ENCODE measurements around the gene PDE1A. TPM values are rescaled to one million over a fixed set of nuclear protein-coding genes. Genes with fewer than 3 reads are reported as not detected.

The PDE1A gene
- total RNA-seq, 2 donors from 2014 or later: 4.1 to 6.0 TPM

DNA sequence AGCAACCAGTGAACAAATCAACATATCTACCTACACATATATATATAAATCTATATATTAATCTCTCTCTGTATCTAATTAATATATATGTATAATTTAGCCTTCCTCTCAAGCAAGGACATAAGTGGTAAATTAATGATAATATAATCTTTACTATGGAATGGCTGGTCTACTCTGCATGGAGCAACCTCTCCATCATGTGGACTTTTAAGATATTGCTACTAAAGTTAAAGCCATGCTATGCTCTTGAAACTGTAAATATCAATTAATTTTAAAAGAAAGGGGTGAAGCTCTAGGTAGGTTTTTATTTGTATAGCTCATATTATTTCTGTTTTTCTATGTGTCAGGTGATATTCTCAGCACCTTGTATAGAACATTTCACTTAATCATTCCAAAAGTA lies 294.2 kb downstream of the PDE1A start:
- intact Hi-C loops (cut with DNase I): no loop called here

DNA sequence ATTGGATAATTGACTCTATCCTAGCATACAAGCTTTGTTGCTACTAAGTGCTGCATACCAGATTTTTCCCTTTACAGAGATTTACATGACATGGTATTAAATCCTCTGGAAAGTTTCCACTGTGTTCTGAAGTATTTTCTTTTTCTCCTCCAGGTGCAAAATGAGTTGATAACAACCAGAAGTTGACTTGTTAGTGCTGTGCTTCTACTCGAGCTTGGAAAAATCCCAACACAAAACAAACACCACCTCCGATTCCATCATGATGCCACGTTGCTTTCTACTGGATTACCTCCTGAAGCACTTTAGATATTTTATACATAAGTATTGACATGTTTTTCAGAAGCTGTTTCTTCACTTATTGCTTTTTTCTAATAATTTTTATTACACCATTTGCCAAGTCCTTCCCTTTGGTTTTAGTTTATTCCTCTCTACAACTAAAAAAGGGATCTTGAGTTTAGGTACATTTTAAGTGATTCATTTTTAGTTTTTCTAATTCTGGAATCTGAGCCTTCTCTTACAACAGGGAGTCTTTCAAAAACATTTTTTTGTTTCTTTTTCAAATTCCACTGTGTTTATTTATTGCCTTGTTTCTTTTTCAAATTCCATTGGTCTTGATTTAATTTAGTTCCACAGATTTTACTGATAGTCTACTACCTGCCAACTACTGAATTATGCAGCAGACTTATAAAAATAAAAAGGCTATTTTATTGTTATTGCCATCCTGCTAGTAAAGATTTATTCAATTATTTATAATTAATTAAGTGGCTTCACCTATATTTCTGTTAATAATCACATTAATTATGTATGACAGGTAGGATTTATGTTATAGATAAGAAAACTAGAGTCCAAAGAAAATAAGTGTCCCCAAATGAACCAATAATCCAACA lies 297.8 kb downstream of the PDE1A start:
- intact Hi-C loops (cut with DNase I): no loop called here
- H3K4me1 ChIP-seq (replicated peaks): no peaks in the 10 kb centered on the region
- H3K4me3 ChIP-seq: no peak overlapping the region
- no peak for DNase-seq (ENCODE audit: low spot score)
- TF ChIP-seq, protein P1, sequence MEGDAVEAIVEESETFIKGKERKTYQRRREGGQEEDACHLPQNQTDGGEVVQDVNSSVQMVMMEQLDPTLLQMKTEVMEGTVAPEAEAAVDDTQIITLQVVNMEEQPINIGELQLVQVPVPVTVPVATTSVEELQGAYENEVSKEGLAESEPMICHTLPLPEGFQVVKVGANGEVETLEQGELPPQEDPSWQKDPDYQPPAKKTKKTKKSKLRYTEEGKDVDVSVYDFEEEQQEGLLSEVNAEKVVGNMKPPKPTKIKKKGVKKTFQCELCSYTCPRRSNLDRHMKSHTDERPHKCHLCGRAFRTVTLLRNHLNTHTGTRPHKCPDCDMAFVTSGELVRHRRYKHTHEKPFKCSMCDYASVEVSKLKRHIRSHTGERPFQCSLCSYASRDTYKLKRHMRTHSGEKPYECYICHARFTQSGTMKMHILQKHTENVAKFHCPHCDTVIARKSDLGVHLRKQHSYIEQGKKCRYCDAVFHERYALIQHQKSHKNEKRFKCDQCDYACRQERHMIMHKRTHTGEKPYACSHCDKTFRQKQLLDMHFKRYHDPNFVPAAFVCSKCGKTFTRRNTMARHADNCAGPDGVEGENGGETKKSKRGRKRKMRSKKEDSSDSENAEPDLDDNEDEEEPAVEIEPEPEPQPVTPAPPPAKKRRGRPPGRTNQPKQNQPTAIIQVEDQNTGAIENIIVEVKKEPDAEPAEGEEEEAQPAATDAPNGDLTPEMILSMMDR (IDR thresholded peaks at IDR 0.05): no peak
- no peak for TF ChIP-seq POLR2AphosphoS5 (IDR thresholded peaks at IDR 0.05)
- TF ChIP-seq POLR2A (IDR thresholded peaks at IDR 0.05): no peak
- H3K36me3 ChIP-seq: no peaks in the 10 kb centered on the region
- H3K9me3 ChIP-seq: no peaks in the 10 kb centered on the region
- WGBS: 17% methylated on average over 3 of the region's 3 CpGs
- H3K27ac ChIP-seq: no peak overlapping the region
- peaks cover 2% of the 10 kb centered on the region for H3K27me3 ChIP-seq (replicated peaks; ENCODE audit: insufficient read depth)

More for the DNA sequence above, 294.2 kb downstream of the PDE1A start:
- no peaks in the 10 kb centered on the region for H3K36me3 ChIP-seq
- H3K4me3 ChIP-seq: no peak overlapping the region
- H3K4me1 ChIP-seq (replicated peaks): no peaks in the 10 kb centered on the region
- no peak overlapping the region for H3K27ac ChIP-seq
- H3K9me3 ChIP-seq: no peaks in the 10 kb centered on the region
- DNase-seq (ENCODE audit: low spot score): no peak
- no peaks in the 10 kb centered on the region for H3K27me3 ChIP-seq (replicated peaks; ENCODE audit: insufficient read depth)
- no peak for TF ChIP-seq POLR2A (IDR thresholded peaks at IDR 0.05)
- TF ChIP-seq, protein P1 (IDR thresholded peaks at IDR 0.05): no peak
- TF ChIP-seq POLR2AphosphoS5 (IDR thresholded peaks at IDR 0.05): no peak

DNA sequence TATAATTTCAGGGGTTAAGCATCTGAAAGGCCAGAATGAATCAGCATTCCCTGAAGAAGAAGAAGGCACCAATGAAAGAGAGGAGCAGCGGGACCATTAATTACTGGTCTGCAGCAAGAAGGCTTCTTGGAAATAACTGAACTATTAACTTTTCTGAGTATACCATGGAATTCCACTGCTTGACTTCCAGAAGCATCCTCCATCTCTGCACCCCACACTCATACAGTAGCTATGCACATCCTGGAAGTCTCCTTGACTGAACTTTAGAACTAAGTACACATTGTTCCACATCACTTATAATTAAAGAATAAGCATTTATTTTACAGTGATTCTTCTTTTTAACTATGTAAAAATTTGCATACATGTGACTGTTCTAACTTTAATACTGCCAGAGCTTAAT lies 309.6 kb downstream of the PDE1A start:
- WGBS: 79% methylated on average over 1 of the region's 1 CpG
- Histone ChIP-seq H3K27ac (no peak overlapping the region), H3K36me3 (no peaks in the 10 kb centered on the region), H3K4me3 (no peak overlapping the region), H3K4me1 (replicated peaks) (no peaks in the 10 kb centered on the region), H3K27me3 (replicated peaks; ENCODE audit: insufficient read depth) (no peaks in the 10 kb centered on the region), H3K9me3 (no peaks in the 10 kb centered on the region)
- intact Hi-C loops (cut with DNase I): no loop called here
- no peak for DNase-seq (ENCODE audit: low spot score)
- TF ChIP-seq, protein P1 (IDR thresholded peaks at IDR 0.05): no peak
- TF ChIP-seq POLR2AphosphoS5 (IDR thresholded peaks at IDR 0.05): no peak
- no peak for TF ChIP-seq POLR2A (IDR thresholded peaks at IDR 0.05)

DNA sequence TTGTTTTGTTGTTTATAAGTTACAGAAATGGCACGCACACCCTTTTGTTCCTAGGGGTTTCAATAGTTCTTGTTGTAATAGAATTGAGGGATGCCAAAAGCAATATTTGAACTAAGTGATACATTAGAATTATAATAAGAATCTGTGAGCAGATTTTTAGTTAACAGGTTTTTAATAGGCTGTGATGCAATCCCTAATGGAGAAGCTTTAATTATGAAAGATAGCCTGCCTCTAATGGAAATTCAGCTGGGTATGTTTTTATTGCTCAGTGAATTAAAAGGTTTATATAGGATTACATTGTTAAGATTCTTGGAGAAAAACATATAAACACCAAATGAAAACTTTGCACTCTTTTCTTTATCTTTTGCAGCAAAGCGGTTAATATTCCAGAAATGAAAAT lies 310.1 kb downstream of the PDE1A start:
- WGBS: 75% methylated on average over 2 of the region's 2 CpGs
- H3K36me3 ChIP-seq: no peaks in the 10 kb centered on the region
- H3K27me3 ChIP-seq (replicated peaks; ENCODE audit: insufficient read depth): no peaks in the 10 kb centered on the region
- no peaks in the 10 kb centered on the region for H3K4me1 ChIP-seq (replicated peaks)
- no peak for DNase-seq (ENCODE audit: low spot score)
- intact Hi-C loops (cut with DNase I): no loop called here
- H3K9me3 ChIP-seq: no peaks in the 10 kb centered on the region
- H3K4me3 ChIP-seq: no peak overlapping the region
- no peak for TF ChIP-seq POLR2A (IDR thresholded peaks at IDR 0.05)
- TF ChIP-seq, protein P1 (IDR thresholded peaks at IDR 0.05): no peak
- TF ChIP-seq POLR2AphosphoS5 (IDR thresholded peaks at IDR 0.05): no peak
- no peak overlapping the region for H3K27ac ChIP-seq

DNA sequence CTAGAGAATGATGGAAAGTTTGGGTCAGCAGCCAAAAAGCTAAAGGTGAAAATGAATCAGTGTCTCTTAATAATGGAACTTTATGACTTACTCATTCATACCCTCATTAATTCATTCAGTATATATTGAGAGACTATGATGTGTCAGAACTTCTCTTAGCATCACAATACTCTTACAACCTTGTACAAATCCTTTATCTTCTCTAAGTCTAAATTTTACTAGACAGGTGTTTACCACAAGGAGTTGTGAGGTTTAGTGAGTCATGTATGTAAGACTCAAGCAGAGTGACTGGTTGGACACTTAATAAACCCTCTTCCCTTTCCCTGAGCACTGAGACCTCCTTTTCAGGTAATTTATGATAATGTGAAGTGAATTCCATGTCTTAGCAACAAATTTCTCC lies 311.6 kb downstream of the PDE1A start:
- no peaks in the 10 kb centered on the region for H3K9me3 ChIP-seq
- H3K27ac ChIP-seq: no peak overlapping the region
- no peaks in the 10 kb centered on the region for H3K27me3 ChIP-seq (replicated peaks; ENCODE audit: insufficient read depth)
- no peak for TF ChIP-seq POLR2A (IDR thresholded peaks at IDR 0.05)
- TF ChIP-seq POLR2AphosphoS5 (IDR thresholded peaks at IDR 0.05): no peak
- TF ChIP-seq, protein P1 (IDR thresholded peaks at IDR 0.05): no peak
- DNase-seq (ENCODE audit: low spot score): no peak
- H3K4me1 ChIP-seq (replicated peaks): no peaks in the 10 kb centered on the region
- H3K36me3 ChIP-seq: no peaks in the 10 kb centered on the region
- intact Hi-C loops (cut with DNase I): no loop called here
- H3K4me3 ChIP-seq: no peak overlapping the region

Measured in prostate gland (tissue), 2 donors.